ENCODE measurements around the gene PRKAR1B.

DNA sequence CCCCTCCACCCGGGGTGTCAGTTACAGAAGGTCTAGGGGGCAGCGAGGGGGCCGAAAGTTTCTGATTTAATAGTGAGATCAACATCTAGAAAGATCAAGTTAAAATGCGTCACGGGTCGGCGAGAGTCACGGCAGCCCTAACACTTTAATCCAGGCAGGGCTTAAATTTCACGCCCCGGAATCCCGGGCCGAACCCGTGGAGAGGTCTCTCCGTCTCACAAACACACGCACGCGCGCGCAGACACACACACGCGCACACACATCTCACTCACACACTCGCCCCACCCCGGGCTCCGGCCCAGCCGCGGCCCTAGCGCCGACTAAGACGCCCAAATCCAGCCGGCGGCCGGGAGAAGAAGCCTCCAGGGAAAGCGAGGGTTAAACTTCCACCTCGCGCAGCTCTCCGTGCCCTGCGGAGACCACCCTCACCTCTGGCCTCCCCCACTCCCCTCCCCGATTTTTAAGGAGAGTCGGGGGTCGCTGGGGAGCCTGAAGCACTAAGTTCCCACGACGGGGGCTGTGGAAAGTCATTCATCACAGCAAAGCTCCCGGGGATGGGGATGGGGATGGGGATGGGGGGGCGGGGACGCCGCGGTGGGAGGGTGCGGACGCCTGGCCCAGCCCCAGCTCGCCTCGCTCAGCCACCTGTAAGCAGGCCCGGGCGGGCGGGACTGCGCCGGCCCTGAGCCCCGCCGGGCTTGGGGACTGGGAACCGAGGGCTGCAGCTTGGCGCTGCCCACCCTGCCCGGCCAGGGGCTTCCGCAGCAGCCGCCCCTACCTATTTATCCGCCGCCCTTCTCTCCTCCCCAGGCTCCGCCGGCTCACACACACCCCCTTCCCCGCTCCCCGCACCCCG lies 209.1 kb downstream of the PRKAR1B start:
- TF ChIP-seq, protein P1, sequence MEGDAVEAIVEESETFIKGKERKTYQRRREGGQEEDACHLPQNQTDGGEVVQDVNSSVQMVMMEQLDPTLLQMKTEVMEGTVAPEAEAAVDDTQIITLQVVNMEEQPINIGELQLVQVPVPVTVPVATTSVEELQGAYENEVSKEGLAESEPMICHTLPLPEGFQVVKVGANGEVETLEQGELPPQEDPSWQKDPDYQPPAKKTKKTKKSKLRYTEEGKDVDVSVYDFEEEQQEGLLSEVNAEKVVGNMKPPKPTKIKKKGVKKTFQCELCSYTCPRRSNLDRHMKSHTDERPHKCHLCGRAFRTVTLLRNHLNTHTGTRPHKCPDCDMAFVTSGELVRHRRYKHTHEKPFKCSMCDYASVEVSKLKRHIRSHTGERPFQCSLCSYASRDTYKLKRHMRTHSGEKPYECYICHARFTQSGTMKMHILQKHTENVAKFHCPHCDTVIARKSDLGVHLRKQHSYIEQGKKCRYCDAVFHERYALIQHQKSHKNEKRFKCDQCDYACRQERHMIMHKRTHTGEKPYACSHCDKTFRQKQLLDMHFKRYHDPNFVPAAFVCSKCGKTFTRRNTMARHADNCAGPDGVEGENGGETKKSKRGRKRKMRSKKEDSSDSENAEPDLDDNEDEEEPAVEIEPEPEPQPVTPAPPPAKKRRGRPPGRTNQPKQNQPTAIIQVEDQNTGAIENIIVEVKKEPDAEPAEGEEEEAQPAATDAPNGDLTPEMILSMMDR (IDR thresholded peaks at IDR 0.05; ENCODE audit: low read length) = no peak
- no peak for TF ChIP-seq EZH2 (IDR thresholded peaks at IDR 0.05; ENCODE audit: borderline replicate concordance, low read length)

Measured in OCI-LY1 (cell line).